ES-I3 (cell line): ENCODE results near the gene RNF19B.
"Not testable (repeated sequence)": the region's sequence is repeated elsewhere in the genome, so short reads cannot be mapped to it uniquely, and the experiment has no call there.

Source experiments
- H3K36me3 ChIP-seq: 2 replicates; pipeline ENCODE4 v1.6.1; 2013; ENCODE audit warnings: mild to moderate bottlenecking, low read length, control low read depth, moderate library complexity; ENCODE audit not compliant: insufficient read depth
- H3K4me1 ChIP-seq: 2 replicates; pipeline ENCODE4 v1.6.1; 2013; ENCODE audit warnings: mild to moderate bottlenecking, control low read depth, low read length; ENCODE audit not compliant: insufficient read depth
- H3K9ac ChIP-seq: 2 replicates; pipeline ENCODE4 v1.6.1; 2013; ENCODE audit warnings: low read depth, mild to moderate bottlenecking, low read length, moderate library complexity
- H3K9me3 ChIP-seq: 2 replicates; pipeline ENCODE4 v1.6.1; 2013; ENCODE audit warnings: mild to moderate bottlenecking, low read length, moderate library complexity; ENCODE audit not compliant: control insufficient read depth, insufficient read depth

The RNF19B gene

DNA sequence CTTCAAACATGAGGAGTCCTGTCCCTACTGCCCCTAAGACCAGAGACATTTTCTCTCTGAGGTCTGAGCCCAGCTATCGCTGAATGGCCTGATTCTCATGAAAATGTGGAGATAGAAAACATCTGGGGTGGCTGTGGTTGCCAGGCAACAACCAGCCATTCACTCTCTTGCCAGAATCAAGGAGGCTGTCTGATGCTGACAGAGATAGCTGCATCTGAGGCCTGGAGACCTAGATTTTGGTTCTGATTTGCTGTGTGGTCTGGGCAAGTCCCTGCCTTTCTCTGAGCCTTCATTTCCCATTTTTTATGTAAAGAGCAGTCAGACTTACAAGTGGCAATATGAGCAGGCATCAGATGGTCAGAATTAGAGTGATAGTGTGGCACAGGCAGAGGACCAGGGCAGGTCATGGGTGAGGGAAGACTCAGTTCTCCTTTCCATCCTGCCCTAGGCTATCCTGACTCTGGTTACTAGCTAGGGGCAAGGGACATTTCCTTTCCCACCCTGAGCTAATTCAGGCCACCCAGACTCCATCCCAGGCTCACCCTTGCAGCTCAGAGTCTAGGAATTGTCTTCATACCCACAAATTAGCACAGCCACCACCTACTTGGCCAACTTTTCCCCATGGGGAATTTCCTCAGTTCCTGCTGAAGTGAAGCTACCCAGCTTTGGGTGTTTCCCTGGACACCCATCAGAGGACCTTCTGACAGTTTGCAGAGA lies 20.0 kb upstream of the RNF19B start:
- H3K9ac ChIP-seq: no peak overlapping the region
- no peaks in the 10 kb centered on the region for H3K36me3 ChIP-seq
- H3K9me3 ChIP-seq: no peaks in the 10 kb centered on the region
- H3K4me1 ChIP-seq: peaks cover 36% of the 10 kb centered on the region

DNA sequence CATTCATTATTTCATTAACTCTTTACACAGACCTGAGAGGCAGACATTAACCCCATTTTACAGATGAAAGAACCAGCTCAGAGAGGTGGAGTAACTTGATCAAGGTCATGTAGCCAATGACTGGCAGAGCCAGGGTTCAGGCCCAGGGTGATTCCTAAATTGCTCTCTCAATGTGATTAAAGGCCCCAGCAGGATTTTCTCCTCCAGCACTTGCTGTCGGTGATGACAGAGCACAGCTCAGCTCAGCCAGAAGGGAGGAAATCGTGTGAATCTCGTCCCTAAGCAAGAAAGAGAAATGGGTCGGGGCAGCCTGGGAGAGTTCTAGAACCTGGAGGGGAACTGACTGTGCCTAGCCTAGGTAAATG lies 19.5 kb upstream of the RNF19B start:
- H3K36me3 ChIP-seq: no peaks in the 10 kb centered on the region
- H3K4me1 ChIP-seq: peaks cover 30% of the 10 kb centered on the region
- no peak overlapping the region for H3K9ac ChIP-seq
- no peaks in the 10 kb centered on the region for H3K9me3 ChIP-seq

GRCh38 chr1:32983020-32983419 lies 18.4 kb upstream of the RNF19B start:
- Histone ChIP-seq H3K4me1 (peaks cover 24% of the 10 kb centered on the region), H3K9me3 (no peaks in the 10 kb centered on the region), H3K9ac (no peak overlapping the region), H3K36me3 (no peaks in the 10 kb centered on the region)

- no peaks in the 10 kb centered on the region; the same call in 1 of the 2 replicates for H3K9me3 ChIP-seq
- no peaks in the 10 kb centered on the region for H3K36me3 ChIP-seq
- peaks cover 24% of the 10 kb centered on the region for H3K4me1 ChIP-seq
- H3K9ac ChIP-seq: no peak overlapping the region
Observed at GRCh38 chr1:32981003-32981901, 16.6 kb upstream of the RNF19B start.

DNA sequence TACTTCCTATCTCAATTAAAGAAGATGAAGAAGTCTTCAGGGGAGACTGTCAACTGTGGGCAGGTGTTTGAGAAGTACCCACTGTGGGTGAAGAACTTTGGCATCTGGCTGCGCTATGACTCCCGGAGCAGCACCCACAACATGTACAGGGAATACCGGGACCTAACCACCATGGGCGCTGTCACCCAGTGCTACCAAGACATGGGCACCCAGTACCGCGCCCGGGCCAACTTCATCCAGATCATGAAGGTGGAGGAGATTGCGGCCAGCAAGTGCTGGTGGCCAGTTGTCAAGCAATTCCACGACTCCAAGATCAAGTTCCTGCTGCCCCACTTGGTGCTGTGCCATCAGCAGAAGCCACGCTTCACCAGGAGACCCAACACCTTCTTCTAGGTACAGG lies 15.5 kb upstream of the RNF19B start:
- peaks cover 24% of the 10 kb centered on the region for H3K4me1 ChIP-seq
- H3K36me3 ChIP-seq: no peaks in the 10 kb centered on the region
- no peak overlapping the region for H3K9ac ChIP-seq
- H3K9me3 ChIP-seq: no peaks in the 10 kb centered on the region; the same call in 1 of the 2 replicates

DNA sequence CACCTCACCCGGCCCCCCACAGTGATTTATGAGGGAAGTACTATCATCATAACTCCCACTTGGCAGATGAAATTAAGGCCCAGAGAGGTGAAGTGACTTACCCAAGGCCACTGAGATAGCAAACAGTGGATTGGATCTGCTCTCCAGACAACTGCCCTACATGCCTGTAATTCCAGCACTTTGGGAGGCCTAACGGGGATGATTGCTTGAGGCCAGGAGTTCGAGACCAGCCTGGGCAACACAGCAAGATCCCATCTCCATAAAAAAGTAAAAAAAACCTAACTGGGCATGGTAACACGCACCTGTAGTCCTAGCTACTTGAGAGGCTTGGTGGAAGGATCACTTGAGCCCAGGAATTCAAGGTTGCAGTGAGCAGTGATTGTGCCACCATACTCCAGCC lies 14.2 kb upstream of the RNF19B start:
- Histone ChIP-seq H3K4me1 (peaks cover 14% of the 10 kb centered on the region), H3K9me3 (no peaks in the 10 kb centered on the region; the same call in 1 of the 2 replicates), H3K36me3 (no peaks in the 10 kb centered on the region), H3K9ac (no peak overlapping the region)

- no peaks in the 10 kb centered on the region for H3K36me3 ChIP-seq
- H3K9ac ChIP-seq: no peak overlapping the region
- H3K4me1 ChIP-seq: peaks cover 14% of the 10 kb centered on the region
- H3K9me3 ChIP-seq: no peaks in the 10 kb centered on the region; the same call in 1 of the 2 replicates
Observed at GRCh38 chr1:32977546-32978087, 13.0 kb upstream of the RNF19B start.

- H3K9ac ChIP-seq, H3K9me3 ChIP-seq, H3K4me1 ChIP-seq, H3K36me3 ChIP-seq: not testable (repeated sequence)
Observed at GRCh38 chr1:32975055-32975454, 10.4 kb upstream of the RNF19B start.

GRCh38 chr1:32973458-32973857 lies 8.8 kb upstream of the RNF19B start:
- H3K36me3 ChIP-seq, H3K9ac ChIP-seq, H3K4me1 ChIP-seq, H3K9me3 ChIP-seq: not testable (repeated sequence)

GRCh38 chr1:32972814-32973428 lies 8.3 kb upstream of the RNF19B start:
- Histone ChIP-seq H3K9me3 (no peaks in the 10 kb centered on the region; the same call in 1 of the 2 replicates), H3K4me1 (no peaks in the 10 kb centered on the region), H3K36me3 (no peaks in the 10 kb centered on the region), H3K9ac (peak overlapping the region; percentile 93)

DNA sequence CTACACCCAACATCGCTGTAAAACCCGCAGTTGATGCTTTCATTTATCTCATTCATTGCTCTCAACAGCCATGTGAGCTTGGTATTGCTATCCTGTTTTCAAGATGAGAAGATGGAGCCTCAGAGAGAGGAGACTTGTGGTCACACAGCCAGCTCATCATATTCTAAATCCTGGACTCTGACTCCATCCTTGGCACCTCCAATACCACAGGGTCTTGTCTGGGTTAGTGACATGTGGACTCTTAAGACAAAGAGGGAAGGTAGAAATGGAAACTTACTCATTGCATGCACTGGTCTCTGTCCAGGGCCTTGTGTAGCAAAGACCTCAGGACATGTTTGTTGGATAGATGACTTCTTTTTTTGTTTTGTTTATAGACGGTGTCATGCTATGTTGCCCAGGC lies 7.0 kb upstream of the RNF19B start:
- Histone ChIP-seq H3K4me1 (no peaks in the 10 kb centered on the region), H3K9ac (no peak overlapping the region), H3K36me3 (no peaks in the 10 kb centered on the region), H3K9me3 (no peaks in the 10 kb centered on the region; the same call in 1 of the 2 replicates)

DNA sequence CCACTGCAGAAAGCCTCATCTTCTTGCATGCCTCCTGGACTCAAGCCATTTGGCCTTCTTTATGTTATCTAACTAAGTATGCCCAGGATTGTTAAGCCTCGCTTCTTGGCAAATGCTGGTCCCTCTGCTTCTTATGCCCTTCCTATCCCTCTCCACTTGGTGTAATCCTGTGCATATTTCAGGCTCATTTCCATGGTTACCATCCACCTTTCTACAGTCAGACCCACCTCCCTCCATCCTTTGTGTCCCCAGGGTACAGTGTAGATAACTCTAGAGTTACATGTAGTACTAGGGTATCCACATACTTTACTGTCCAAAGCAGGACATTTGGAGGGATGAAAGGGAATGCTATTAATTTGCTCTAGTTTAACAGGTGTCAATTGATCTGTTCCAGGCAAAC lies 6.5 kb upstream of the RNF19B start:
- H3K9ac ChIP-seq: no peak overlapping the region
- no peaks in the 10 kb centered on the region for H3K4me1 ChIP-seq
- no peaks in the 10 kb centered on the region for H3K36me3 ChIP-seq
- H3K9me3 ChIP-seq: no peaks in the 10 kb centered on the region

DNA sequence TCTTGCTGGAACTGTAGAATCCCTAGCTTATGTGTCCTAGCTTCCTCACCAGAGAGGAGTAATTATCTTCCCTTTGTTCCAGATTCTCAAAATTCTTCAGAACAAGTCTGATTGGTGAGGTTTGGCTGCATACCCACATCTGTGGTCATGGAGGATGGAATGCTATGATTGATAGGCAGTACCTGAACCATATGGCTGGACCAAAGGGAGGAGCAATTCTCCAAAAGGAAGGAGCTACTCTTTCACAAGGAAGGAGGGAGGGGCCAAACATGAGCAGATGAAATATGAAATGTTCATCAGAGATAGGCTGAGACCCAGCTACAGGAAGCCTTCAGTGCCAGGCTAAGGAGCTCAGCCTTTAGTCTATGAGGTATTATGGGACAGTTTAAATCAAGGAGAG lies 5.0 kb upstream of the RNF19B start:
- Histone ChIP-seq H3K9ac (no peak overlapping the region), H3K36me3 (no peaks in the 10 kb centered on the region), H3K4me1 (peaks cover 9% of the 10 kb centered on the region), H3K9me3 (no peaks in the 10 kb centered on the region)

DNA sequence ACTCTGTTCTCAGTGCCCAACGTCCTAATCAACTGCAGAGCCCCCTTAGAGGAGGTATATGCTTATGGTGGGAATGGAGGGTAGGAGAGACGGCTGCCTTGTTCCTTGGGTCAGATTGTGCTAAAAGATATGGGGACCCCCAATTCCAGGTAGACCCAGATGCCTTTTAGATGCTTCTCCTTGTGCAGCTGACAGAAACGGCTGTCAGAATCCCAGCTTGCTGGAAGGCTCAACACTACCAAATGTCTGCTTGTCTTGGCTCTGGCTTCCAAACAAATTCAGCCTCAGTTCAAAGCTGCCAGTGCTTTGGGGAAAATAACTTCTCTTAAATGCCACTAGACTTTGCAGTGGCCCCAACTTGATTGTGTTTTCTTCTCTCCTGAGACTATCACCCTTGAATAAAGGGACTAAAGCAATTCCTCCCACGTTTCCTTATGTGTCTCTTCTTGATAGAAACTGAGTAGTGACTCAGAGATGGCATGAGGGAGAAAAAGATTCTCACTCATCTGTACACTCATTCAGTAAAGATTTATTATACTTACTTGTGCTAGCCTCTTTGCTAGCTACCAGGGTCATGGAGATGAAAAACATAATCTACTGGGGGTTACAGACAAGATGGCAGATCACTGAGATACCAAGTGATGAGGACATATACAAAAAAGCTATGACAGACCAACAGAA lies 3.4 kb upstream of the RNF19B start:
- no peaks in the 10 kb centered on the region for H3K36me3 ChIP-seq
- no peaks in the 10 kb centered on the region for H3K9me3 ChIP-seq
- H3K4me1 ChIP-seq: peaks cover 10% of the 10 kb centered on the region
- H3K9ac ChIP-seq: no peak overlapping the region
